Activated naive CD4-positive, alpha-beta T cell treated with anti-CD3 and anti-CD28 coated beads, Interleukin-2, amount 50 U/mL, for 72 hours (primary cell): ENCODE data around the gene ZNF609. TPM values are rescaled to one million over a fixed set of nuclear protein-coding genes. Genes with fewer than 3 reads are reported as not detected.

Experiments used
- ATAC-seq, 2 donors: fragments of 150-1000 bp; cut with Tn5 transposase; 2 replicates each; pipeline ENCODE4 v1.10.0; 2021; ENCODE audit warnings: mild to moderate bottlenecking in 2 of 2, moderate library complexity in 2 of 2
- DNase-seq, 2 donors: peaks; one replicate each; pipeline ENCODE4 v3.0.0; 2021 to 2022; ENCODE audit warnings: low spot score in 2 of 2
- H3K27ac Mint-ChIP-seq, 2 donors: one replicate each; pipeline ENCODE4 v1.8.0; 2022; ENCODE audit warnings: mild to moderate bottlenecking in 2 of 2, mixed read lengths in 2 of 2
- H3K36me3 Mint-ChIP-seq, 2 donors: one replicate each; pipeline ENCODE4 v1.8.0; 2022; ENCODE audit warnings: mixed read lengths in 2 of 2
- H3K9me3 Mint-ChIP-seq, 2 donors: one replicate each; pipeline ENCODE4 v1.8.0; 2022; ENCODE audit warnings: mixed read lengths in 2 of 2
- total RNA-seq, 2 donors: library from RNA; stranded (reverse); gene quantifications; one replicate each; pipeline ENCODE4 v1.2.3, GENCODE V29; 2022

Gene ZNF609
- total RNA-seq, 2 donors from 2014 or later = 35.4 to 53.0 TPM

DNA sequence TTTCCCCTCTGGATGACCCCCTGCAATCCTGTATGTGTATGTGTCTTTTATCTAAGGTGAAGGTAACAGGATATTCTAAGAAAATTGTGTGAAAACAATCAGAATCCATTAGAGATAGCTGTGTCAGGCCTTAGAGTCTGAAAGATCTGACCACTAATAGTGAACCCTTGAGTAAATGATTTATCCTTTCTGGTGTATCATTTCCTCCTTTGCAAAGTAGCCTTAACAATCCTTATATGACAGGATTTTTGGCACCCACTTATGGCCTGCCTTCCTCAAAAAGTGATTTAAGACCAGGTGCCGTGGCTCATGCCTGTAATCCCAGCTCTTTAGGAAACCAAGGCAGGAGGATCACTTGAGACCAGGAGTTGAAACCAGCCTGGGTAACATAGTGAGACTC, 204.8 kb downstream of the ZNF609 start:
- Mint-ChIP-seq H3K36me3 (no peaks in the 10 kb centered on the region), H3K9me3 (no peaks in the 10 kb centered on the region), H3K27ac (no peak overlapping the region)
- DNase-seq (no peak), ATAC-seq (no peak)

DNA sequence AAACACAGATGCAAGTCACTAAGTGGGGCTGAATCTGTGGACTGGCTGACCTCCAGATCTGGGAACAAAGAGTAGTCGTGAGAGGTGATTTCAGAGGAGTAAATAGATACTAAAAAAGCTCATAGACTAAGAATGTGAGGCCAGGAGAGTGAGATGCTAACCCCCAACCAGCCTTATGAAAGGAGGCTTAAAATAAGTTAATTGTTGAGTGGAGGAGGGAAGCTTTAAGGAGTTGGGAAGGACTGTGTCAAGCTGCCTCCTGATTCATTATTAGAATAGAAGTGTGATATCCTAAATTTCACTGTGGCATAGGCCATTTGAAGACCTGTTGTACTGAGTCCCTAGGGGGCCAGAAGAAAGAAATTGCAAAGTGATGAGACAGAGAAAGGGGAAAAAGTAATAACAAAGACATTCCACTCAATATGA, 207.4 kb downstream of the ZNF609 start:
- Mint-ChIP-seq H3K36me3 (no peaks in the 10 kb centered on the region), H3K27ac (no peak overlapping the region), H3K9me3 (no peaks in the 10 kb centered on the region)
- DNase-seq (no peak), ATAC-seq (no peak)

DNA sequence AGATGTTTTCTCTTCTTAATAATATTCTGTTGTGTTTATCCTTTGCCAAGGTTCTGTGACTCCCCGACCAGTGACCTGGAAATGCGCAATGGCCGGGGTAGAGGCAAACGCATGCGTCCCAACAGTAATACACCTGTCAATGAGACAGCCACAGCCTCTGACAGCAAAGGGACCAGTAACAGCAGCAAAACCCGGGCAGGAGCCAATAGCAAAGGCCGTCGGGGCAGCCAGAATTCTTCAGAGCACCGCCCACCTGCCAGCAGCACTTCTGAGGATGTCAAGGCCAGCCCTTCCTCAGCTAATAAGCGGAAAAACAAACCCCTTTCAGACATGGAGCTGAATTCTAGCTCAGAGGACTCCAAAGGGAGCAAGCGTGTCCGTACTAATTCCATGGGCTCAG, 213.5 kb downstream of the ZNF609 start:
- no peaks in the 10 kb centered on the region for H3K9me3 Mint-ChIP-seq
- ATAC-seq (no peak), DNase-seq (no peak)
- peaks cover 0 to 6% of the 10 kb centered on the region in 2 donors for H3K36me3 Mint-ChIP-seq
- H3K27ac Mint-ChIP-seq = peak overlapping the region in 1 of 2 donors; percentile 47

DNA sequence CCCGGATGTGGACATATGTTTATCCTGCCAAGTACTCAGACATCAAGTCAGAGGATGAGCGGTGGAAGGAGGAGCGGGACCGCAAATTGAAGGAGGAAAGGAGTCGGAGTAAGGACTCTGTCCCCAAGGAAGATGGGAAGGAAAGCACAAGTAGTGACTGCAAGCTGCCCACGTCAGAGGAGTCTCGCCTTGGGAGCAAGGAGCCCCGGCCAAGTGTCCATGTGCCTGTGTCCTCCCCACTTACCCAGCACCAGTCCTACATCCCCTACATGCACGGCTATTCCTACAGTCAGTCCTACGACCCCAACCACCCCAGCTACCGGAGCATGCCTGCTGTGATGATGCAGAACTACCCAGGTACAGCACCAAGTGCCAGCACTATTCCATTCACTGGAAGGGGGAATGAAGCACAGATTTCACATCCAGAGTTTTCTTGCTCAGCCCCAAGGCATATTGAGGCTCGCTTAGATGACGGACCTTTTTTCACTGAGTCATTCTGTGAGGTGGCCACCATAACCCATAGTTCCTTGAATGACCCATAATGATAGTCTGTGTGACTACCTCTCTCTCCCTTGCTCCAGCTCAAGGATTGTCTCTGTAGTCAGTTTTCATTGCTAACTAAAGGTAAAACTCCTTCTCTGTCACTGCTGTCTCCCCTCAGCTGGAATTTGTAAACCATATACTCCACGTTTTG, 217.9 kb downstream of the ZNF609 start:
- no peak for DNase-seq
- peak overlapping the region; percentile 43 to 93 for H3K27ac Mint-ChIP-seq

DNA sequence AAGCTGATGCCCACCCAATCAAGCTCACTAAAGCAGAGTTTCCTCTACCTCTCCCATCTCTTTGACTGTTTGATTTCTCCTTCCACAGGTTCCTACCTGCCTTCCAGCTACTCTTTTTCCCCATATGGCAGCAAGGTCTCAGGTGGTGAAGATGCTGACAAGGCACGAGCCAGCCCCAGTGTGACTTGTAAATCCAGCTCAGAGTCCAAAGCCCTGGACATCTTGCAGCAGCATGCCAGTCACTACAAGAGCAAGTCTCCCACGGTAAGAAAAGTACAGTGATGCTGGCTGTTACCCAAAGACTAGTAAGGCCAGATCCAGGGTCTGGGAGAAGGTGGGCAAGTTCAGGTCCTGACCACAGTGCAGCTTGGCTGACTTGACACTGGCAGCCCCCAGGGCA, 219.7 kb downstream of the ZNF609 start:
- H3K27ac Mint-ChIP-seq = peak overlapping the region; percentile 65
- no peak for ATAC-seq
- no peaks in the 10 kb centered on the region for H3K36me3 Mint-ChIP-seq
- H3K9me3 Mint-ChIP-seq = no peaks in the 10 kb centered on the region
- DNase-seq = no peak

More for the DNA sequence above, 217.9 kb downstream of the ZNF609 start:
- H3K9me3 Mint-ChIP-seq = no peaks in the 10 kb centered on the region
- peak in 1 of 2 donors; percentile 32 for ATAC-seq
- peaks cover 0 to 6% of the 10 kb centered on the region in 2 donors for H3K36me3 Mint-ChIP-seq

DNA sequence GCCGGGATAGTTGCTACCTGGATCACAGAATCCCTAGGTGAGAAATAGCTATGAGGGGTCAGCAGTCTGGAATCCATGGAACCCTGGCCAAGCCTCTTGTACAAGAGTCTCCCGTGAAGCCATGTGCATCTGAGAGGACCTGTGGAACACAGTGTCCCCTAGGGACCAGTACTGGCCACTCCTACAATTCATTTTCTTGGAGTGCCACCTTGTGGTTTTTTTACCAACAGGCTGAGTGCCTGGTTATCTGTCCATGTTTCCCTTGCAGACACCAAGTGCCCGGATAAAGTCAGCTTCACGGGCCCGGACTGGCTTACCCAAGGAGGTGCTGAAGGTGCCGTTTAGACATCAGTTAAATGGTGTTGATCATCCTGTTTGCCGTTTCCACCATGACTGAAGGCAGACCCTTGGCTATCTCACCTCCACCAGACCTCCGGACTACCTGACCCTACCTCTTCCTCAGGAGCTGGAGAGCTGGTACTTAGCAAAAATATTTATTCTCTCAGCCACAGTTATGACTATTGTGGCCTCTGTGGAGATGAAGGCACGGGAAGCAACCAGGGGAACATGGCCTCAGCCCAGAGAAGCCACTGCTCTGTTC, 221.1 kb downstream of the ZNF609 start:
- DNase-seq = no peak
- ATAC-seq = peak; percentile 52 to 67
- Mint-ChIP-seq H3K27ac (peak overlapping the region; percentile 55), H3K36me3 (no peaks in the 10 kb centered on the region), H3K9me3 (no peaks in the 10 kb centered on the region)

DNA sequence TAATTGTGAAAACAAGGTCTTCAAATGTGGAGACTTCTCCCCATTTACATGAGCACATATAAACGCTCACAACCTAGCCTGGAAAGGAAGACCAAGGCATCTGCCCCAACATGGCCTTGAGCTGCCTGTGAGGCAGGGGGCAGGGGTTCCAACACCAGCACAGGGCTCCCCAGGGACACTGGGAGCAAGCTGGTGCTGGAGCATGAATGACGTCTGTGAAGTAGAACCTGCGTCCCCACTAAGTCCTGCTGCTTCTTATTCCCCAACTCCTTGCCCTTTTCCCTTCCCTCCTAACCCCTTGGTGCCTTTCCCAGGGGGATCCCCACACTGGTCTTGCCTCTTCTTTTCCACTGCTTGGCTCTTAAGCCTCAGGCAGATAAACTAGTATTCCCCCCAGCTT, 221.9 kb downstream of the ZNF609 start:
- ATAC-seq (no peak), DNase-seq (no peak)
- Mint-ChIP-seq H3K9me3 (no peaks in the 10 kb centered on the region), H3K36me3 (no peaks in the 10 kb centered on the region), H3K27ac (peak overlapping the region; percentile 17 to 88)

DNA sequence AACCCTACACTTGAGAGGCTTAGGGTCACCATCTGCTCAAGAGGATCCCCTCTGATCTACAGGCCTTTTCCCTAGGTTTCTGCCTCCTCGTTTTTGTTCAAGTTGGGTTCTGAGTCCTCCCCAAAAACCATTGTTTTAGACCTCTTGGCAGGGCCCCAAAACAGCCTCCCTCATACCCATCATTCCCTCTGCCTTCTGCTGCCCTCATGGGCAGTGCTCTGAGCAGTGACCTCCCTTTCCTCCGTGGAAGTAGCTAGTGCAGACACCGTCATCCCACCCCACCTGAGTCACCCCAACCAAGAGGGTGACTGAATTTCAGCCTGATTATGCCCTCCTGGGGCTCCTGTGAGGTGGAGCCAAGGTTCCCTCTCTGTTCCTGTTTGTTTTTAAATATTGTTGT, 223.0 kb downstream of the ZNF609 start:
- no peaks in the 10 kb centered on the region for H3K9me3 Mint-ChIP-seq
- no peak for DNase-seq
- no peaks in the 10 kb centered on the region for H3K36me3 Mint-ChIP-seq
- no peak for ATAC-seq
- peak overlapping the region; percentile 64 to 83 for H3K27ac Mint-ChIP-seq

DNA sequence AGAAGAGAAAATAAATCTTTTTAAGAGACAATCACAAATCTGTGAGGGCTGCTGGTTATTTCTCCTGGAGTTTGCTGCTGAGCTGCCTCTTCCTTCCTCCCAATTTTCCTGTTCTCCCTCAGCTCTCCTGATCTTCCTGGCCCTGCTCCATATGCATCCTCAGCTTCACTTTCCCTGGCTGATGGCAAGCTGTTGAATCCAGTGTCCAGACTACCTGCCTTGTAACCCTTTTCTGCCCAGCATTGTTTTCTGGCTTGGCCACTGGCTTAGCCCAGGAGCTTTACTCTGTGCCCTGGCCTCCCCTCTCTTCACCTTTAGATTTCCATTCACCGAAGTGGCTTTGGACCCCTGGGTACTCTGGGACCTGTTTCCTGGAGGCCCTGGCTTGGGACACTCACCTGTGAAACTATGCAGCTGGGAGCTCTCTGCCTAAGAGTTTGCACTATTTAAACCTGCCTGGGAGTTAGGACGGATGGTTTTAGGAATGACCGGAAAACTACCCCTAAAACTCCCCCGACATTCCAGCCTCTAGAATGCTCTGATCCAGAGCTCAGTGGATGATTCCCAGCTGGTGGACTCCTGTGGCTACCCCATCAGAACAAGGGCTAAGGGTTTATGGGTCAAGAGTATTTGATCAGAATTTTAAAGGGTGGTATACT, 225.0 kb downstream of the ZNF609 start:
- H3K9me3 Mint-ChIP-seq = no peaks in the 10 kb centered on the region
- peak overlapping the region in 1 of 2 donors; percentile 22 for H3K27ac Mint-ChIP-seq
- no peak for ATAC-seq
- H3K36me3 Mint-ChIP-seq = no peaks in the 10 kb centered on the region
- no peak for DNase-seq

DNA sequence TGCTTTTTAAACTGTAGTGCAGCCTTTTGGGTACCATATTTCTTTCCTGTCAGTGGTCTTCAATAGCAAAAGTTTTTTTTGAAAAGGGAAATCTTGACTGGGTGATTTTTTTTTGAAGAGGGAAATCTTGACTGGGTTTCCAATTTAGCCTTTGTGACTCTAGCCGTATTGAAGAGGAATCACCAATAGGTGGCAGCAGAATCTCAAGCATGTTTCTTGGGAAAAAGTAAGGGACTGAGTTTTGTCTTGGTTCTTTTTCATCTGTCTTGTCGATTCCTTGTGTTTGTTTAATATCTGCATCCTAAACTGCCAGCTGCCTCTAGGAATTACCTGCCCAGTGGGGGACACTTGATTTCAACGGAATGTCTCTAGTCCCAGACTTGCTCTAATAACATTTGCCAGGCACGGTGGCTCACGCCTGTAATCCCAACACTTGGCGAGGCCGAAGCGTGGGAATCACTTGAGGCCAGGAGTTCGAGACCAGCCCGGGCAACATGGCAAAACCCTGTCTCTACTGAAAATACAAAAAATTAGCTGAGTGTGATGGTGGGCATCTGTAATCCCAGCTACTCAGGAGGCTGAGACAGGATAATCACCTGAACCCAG, 225.9 kb downstream of the ZNF609 start:
- ATAC-seq (no peak), DNase-seq (peak in 1 of 2 donors; percentile 44)
- Mint-ChIP-seq H3K27ac (no peak overlapping the region), H3K9me3 (no peaks in the 10 kb centered on the region), H3K36me3 (no peaks in the 10 kb centered on the region)

DNA sequence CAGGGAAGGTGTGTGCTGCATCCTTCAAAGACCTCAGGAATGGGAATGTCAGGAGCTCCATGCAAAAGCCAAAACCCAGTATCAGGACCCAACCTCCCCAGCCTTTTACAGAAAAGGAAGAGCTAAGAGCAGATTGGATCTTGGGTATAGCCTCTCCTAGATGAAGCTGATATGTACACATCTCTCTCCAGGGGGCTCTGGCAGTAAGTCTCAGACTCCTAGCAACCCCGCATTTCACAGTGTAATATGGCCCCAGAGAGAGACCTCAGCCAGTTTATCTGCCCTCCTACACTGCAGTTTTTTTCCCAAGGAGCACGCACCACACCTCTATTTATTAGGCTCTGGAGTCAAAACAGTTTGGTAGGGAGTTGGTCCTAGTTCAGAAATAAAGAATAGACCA, 226.8 kb downstream of the ZNF609 start:
- no peak for ATAC-seq
- DNase-seq = no peak
- Mint-ChIP-seq H3K36me3 (no peaks in the 10 kb centered on the region), H3K9me3 (no peaks in the 10 kb centered on the region), H3K27ac (peak overlapping the region; percentile 73 to 92)

DNA sequence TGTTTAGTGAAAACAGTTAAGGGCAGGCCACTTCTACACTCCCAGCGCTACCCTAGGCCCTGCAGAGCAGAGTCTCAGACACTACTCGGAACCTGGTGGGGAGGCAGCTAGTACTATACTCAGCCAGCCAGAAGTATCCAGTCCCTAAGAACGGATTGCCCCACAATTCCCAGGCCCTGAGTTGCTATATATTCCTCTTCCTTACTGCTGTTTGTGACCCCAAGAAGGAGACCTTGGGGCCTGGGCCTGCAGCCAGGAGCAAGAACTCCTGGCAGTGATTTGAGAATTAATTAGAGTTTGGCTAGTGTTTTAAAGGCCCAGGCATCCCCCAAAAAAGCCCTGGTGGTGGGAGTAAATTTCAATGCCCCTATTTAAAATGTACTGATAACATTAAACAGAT, 227.3 kb downstream of the ZNF609 start:
- Mint-ChIP-seq H3K36me3 (no peaks in the 10 kb centered on the region), H3K9me3 (no peaks in the 10 kb centered on the region), H3K27ac (peak overlapping the region; percentile 73 to 92)
- DNase-seq (no peak), ATAC-seq (no peak)

DNA sequence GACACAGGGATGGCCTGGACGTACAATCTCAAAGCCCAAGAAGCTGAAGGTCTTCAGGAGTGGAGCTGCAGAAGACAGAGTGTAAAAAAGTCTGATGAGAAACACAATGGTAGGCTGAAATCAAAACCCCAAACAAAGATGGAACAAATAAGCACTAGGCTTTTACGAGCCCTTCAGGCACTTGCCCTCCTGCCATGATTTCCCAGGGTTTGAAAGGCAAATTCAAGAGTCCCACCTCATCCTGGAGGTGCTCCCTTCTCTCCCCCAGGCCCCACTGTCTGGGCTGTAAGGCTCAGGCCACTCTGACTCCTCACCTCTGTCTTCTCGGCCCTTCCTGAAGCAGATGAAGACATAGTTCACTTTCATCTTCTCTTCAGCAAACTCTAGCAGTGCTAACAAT, 228.4 kb downstream of the ZNF609 start:
- Mint-ChIP-seq H3K36me3 (no peaks in the 10 kb centered on the region), H3K27ac (peak overlapping the region in 1 of 2 donors; percentile 73), H3K9me3 (no peaks in the 10 kb centered on the region)
- DNase-seq = no peak
- ATAC-seq = no peak

DNA sequence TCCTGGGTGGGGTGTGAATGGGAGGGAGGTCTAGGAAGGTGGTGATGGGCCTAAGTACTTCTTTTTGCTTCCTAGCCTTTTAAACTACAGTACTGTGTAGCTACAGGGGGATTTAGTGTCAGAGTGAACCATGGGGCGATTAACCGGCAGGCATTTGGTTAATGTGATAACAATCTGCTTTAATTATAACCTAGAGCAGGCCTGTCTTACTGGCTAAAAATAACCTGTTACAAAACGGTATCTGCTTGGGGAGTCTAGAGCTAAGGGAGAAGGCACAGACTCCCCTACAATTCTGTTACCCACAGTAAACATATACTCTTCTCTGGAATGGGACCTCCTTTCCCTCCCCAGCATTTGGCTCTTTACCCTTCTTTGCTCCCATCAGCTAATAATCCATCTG, 229.6 kb downstream of the ZNF609 start:
- DNase-seq (no peak), ATAC-seq (no peak)
- Mint-ChIP-seq H3K27ac (peak overlapping the region; percentile 5 to 45), H3K9me3 (no peaks in the 10 kb centered on the region), H3K36me3 (no peaks in the 10 kb centered on the region)

DNA sequence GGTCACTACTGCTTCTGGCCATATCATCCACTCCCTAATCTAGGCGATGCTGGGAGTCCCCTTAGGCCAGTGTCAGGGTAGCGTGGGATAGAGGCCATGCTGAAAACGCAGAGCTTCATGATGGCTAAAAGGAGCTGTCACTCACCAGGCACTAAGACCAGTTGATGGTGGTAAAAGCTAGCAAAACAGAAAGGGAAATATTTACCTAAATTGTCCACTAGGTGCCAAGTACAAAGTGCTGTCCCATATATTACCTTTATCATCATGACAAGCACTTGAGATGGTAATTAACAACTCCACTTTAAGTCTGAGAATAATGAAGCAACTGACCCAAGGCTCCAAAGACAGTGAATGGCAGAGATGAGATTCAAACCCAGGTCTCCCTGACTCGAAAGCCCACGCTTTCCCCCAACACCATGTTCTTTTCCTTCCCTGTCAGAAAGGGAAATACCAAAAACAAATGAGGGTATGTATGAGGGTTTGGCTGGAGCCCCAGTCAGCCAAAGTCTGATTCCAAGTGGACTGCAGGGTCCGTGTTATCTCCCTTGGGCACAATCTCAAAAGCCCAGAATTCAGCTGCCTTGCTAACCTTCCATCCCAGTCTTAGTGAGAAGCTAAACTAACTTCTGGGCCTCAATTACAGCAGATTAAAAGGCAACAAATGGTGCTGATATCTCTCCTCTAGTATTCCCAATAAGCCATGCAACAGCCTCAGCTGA, 230.4 kb downstream of the ZNF609 start:
- no peak for ATAC-seq
- Mint-ChIP-seq H3K9me3 (no peaks in the 10 kb centered on the region), H3K27ac (peak overlapping the region; percentile 56 to 85), H3K36me3 (peaks cover 0 to 5% of the 10 kb centered on the region in 2 donors)
- DNase-seq = no peak

DNA sequence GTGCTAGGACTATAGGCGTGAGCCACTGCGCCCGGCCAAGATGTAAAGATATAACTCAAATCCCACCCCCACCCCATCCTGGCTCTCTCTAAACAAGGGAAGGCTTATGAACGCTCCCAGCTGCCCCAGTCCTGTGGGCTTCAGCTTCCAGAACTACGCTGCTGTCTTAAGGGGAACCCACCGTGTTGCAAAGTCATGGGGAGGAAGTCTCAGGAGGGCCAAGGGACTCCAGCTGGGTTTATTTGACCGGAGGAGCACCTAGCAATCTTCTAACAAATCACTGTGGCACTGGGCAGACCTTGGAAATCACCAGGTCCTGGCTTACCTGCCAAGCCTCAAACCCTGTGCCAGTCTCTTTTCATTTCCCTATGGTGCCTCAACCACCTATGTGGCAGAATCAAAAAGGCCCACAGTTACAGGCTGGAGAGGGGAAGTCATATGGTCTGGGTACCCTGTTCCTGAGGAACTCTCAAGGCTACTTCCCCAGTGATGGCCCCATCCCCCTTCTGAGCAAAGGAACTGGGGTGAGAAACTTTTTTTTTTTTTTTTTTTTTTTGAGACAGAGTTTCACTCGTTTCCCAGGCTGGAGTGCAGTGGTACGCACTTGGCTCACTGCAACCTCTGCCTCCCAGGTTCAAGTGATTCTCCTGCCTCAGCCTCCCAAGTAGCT, 231.7 kb downstream of the ZNF609 start:
- DNase-seq (no peak), ATAC-seq (no peak)
- Mint-ChIP-seq H3K27ac (peak overlapping the region; percentile 55 to 56), H3K36me3 (peaks cover 0 to 5% of the 10 kb centered on the region in 2 donors), H3K9me3 (no peaks in the 10 kb centered on the region)
